Hepatic stellate cell (primary cell): ENCODE data around the gene LANCL3.

Experiments used
- DNase-seq: peaks from one replicate; pipeline ENCODE4 v3.0.0; 2011; ENCODE audit warnings: low spot score

The LANCL3 gene

DNA sequence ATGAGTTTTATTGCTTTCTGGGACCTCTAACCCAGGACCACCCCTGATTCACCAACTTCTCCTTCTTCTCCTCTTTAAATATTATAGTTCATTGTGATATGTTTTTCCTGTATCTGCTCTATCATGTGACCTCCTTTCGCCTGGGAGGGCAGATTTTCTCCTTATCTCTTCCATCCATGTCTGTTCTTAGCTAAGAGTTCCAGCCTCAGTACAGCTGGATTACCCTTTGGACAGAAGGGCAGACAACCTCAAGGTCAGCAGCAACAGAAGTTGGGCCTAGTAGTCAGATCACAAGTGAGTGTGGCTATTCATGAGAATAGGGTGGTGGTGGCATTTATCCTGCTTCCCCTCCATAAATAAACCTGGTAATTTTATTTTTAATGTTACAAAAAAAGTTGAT, 108.4 kb downstream of the LANCL3 start:
- no peak for DNase-seq

DNA sequence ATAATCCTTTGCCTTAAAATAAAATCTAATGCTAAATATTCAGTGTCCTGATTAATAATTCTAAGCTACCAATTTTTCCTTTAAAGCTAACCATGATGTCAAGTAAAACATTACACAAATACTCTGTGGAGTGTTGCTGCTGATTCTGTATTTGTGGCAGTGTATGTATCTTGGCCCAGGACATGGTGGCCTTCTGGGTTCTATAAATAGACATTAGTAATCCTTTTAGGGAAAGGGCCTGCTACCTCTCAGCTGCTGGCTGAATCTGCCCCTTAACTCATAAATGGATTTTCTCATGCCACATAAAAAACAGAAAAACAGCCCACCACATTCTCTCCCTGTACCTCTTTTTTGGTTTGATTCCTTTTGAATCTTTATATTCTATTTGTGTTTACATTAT, 113.0 kb downstream of the LANCL3 start:
- DNase-seq, result peak; percentile 11

DNA sequence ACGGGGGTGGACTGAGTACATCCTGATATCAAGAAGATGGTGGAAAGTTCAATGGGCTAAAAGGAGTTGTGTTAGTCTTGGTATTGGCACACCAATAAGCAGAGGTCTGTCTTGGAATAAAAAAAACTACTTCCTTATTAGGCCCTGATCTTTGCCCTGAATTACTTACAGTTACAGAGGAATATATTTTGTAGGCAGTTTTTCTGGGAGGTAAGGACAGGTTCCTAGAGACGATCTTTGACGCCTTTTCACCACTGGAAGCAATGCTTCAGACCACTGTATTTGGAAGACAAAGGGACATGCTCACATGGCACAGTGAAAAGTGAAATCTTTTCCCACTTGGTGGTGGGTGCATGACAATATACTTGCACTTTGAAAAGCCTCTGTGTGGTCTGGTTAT, 113.5 kb downstream of the LANCL3 start:
- DNase-seq, result no peak

DNA sequence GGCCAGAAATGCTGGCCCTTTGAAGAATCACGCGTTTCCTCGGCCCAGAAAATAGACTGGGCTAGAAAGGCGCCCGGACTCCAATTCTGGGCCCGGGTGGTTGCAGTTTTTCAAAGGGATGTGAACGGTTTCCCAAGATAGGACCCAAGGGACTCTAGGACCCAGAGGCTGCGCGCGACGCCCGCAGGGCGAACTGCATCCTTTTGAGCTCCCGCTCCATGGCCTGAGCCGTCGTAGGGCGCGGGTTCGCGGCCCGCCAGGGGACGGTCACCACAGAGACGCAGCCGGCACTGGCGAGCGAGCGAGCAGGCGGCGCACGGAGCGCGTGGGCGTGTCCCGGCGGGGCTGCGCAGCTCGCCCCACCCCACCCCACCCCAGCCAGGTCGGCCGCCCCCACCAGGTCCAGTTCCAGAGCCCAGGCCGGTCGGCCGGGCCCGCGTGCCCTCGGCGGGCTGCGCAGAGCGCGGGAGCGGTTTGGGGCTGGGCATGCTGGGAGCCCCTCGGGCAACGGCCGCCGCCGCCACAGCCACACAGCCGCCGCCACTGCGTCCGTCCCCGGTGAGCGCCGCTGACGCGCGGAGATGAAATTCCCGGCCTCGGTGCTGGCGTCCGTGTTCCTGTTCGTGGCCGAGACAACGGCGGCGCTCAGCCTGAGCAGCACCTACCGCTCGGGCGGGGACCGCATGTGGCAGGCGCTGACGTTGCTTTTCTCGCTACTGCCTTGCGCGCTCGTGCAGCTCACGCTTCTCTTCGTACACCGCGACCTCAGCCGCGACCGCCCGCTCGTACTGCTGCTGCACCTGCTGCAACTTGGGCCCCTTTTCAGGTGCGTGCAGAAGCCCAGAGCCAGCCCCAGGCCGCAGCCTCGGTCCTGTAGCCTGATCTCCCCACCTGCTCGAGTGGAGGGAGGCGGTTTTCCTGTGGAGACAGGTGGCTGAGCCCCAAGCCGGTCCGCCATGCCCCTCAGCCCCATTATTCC, 114.2 kb downstream of the LANCL3 start, which contains the start of gene XK:
TSS of gene XK (plus strand) at position 411 of the 979 bp plus-strand sequence. CDS start at position 582, 171 bp downstream.
- peak; percentile 11 for DNase-seq

DNA sequence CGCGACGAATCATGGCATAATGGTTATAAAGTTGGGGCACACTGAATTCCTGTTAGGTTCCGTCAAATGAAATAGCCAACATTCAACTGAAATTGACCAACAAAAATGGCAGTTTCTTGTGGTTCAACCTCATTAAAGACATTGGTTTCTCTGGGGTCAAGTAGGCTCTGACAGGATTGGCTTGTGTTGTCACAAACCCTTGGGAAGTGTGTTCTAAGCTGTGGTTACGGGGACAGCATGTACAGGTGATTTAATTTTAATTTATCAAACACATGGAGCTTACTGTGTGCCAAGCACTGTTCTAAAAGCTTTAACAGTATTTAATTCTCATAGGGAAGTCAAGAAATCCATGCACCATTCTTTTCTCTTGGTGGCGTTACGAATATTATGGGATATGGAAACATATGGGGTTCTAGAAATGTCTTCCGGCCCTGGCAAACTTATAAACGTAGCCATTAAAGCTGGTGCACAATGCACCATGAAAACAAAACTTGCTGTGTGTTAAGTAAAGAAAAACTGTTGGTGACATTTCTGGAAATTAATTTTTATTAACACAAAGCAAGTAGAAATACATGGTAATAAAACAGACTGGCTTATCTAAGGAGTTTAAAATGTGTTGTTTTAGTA, 115.0 kb downstream of the LANCL3 start:
- no peak for DNase-seq

DNA sequence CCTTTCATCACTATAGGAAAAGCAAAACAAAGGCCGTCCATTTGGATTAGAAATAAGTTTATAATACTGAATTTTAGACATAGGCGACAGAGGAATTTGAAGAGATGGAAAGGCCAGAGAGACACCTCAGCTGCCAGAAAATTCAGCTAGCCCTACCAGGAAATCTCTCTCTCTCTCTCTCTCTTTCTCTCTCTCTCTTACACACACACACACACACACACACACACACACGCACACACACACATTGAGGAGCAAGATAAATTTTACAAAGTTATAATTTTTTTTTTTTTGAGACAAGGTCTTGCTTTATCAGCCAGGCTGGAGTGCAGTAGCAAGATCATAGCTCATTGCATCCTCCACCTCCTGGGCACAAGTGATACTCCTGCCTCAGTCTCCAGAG, 115.5 kb downstream of the LANCL3 start:
- no peak for DNase-seq

DNA sequence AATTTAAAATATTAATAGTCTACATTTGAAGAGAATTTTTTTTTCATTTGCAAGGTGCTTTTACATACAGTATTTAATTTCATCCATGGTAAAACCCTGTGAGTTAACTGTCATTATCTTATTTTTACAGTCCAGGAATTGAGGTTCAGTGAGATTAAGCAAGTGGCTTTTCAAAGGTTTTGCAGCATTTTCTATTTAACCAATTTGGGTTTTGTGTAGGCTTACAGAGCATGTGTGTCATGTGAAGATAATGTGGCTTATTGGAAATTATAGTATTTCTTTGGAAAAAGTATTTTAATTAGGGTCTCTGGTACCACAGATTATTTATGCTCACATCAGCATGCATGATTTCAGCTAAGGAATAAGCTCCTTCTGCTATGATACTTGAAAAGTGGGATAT, 118.7 kb downstream of the LANCL3 start:
- DNase-seq, result no peak

DNA sequence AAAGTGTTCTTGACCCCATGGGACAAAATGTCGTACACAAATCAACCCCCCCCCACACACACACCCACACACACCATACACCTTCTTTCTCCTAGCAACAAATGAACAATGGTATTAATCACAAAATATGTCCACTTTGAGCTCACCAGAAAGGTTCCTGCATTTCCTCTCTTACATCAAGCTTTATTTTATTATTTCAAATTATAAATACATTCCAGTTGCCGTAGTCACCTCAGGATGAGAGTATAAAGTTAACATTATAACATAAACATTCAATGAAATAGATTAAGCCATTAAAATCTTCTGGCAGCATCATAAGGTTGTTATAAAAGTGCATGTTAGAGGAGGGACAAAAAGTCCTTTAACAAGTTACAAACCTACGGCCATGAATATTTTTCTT, 121.5 kb downstream of the LANCL3 start:
- peak; percentile 19 for DNase-seq

DNA sequence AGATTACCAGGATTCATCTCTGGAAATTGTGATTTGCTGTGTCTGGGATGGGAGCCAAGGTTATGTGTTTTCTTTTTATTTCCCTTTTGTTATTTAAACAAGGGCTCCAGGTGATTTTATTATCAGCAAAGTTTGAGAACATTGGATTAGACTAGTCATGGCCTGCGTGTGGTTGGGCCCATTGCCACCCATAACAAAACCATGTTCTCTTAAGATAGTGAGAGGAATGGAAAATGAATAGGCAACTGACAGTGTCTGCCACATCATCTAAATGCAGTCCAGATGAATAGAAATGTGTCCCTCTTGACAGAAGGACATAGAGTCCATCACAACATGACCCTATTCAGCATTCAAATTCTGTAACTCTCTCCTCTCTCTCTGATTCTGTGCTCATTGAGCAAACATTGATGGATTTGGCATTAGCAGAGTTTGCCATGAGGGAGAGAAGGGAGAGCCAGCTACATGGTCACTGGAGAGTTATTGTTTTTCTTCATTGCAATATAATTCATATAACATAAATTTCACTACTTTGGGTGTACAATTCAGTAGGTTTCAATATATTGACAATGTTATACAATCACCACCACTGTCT, 125.8 kb downstream of the LANCL3 start:
- DNase-seq, result no peak

DNA sequence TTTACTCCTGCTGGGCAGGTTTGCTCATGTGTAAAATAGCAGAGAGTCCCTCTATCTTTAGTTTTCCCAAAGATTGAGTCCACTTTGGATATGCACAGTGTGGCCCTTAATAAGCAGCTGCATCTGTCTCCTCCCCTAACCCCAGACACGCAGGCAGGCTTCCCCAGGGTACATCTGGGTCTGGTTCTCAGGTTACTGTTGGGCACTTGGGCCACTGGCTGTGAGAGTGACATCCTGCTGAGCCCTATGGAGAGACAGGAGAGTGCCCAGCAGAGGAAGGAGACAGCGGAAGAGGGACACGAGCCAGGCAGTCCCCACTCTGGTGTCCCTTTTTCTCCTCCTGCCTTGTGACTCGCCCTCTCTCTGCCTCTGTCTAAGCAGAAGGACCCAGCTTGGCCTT, 130.1 kb downstream of the LANCL3 start:
- no peak for DNase-seq

DNA sequence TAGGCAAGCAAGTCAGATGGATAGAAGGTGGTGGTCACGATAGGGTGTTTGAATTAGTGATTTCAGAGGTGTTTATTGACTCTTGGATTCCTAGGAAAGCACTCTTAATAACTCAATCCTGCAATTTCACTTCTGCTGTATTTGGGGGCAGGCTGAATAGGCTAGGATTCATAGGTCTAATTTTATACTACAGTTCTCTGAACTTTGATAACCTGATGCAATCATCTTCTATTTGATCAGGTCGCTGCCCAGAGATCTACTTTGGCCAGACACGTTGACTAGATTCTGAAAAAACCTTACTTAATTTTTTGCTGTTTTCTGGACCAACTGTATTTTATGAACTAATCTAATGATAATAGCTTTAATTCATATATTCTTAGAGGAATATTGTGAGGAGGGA, 140.5 kb downstream of the LANCL3 start:
- DNase-seq, result no peak

DNA sequence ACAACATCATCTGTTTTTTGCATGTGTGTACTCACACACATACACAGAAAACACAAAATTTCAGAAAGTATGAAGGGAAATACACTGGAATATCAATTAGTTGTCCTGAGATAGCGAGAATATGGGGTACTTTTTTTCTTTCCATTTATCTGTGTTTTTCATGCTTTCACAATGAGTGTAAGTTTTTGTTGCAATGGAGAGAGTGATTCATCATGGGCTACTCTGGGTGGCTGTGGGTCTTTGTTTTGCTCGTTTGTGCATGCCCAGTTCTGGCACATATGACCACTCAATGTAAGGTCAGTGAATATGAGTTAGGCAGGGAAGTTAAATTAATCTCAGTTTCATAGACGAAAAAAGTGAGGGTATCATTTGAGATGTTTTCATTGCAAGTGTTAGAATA, 141.0 kb downstream of the LANCL3 start:
- no peak for DNase-seq

DNA sequence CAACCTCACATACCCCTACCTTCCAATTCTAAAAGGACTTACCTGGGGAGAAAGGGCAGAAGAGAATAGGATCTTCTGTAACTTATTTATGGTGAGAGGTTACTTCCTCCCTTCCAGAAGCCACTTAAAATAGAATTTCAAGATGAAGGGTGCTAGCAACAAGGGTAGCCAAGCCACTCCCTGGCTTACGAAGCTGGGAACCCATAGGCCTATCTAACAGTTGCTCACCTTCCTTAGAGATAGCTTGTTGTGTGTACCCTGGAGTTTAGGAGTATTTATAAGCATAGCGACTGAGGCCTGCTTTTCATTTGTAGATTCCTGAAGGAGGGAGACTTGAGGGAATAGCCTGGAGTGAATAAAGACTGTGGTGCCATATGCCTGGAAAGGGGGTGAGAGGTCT, 143.0 kb downstream of the LANCL3 start:
- no peak for DNase-seq

DNA sequence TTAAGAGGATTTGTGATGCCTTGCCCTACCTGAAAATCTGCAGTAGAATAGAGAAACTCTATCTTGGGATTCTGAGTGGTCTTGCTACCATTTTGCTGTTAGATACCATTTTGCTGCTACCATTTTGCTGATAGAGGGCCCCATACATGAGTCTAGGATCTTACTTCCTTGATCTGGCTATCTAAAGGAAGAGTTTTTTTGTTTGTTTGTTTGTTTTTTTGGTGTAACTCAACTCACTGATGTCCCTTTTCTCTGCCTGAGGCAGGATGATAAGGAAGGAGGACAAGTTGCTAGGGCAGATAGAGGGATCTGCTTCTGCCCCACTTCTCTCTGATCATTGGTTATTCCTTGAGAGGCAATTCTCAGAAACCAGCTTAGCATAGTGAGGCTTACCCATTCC, 145.1 kb downstream of the LANCL3 start:
- no peak for DNase-seq

DNA sequence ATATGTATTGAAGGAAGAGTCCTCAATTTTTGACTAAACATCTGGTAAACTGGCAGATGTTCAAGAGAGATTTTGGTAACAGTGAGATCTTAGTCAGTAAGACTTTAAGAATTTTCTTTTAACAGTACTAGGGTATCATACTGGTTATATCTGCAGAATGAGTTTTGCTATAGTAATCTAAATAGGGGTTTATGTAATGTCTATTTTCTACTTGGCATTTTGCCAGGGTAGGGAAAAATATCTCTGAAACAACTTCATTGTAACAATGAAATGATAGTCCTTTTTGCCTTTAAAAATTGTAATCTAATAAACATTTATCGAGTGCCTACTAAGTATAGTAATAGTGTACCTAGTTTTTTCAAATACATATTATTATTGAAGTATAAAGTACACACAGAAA, 146.2 kb downstream of the LANCL3 start:
- DNase-seq, result no peak

DNA sequence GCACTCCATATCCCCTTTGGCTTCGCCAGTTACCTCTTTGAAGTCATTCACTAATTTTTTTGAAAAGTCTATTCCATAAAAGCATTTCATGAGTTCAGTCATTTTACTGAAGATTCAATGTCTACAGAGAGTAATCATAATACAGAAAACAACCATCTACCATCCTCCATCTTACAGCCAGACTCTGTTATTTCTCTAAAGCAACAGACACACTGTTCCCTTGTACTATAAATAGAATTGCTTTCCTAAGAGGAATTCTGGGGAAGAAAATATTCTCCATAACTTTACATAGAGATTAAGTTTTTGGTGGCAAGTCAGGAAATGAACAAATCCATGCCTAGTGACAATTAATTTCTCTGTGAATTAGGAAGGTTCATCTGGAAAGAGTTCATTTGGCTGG, 151.1 kb downstream of the LANCL3 start:
- no peak for DNase-seq

DNA sequence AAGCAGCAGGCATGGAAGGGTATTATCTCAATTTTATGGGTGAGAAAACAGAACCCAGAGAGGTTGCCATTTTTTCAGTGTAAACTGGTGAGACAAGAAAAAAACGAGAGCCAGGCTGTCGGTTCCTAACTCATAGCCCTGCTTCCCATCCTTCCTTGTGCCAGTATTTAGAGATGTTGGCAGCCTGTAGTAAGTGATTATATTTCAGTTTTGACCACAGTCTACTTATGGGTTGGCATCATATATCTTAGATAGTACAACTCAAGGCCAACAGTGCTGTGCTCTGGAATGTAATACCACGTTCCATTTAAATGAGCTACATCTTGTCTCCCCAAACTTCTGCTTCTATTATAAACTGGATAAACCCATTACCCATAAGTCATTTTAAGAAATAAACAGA, 154.9 kb downstream of the LANCL3 start:
- no peak for DNase-seq
